Adipocyte (in vitro differentiated cells): ENCODE results near the gene MRPS27.

Experiments
- DNase-seq: peaks from one replicate; pipeline ENCODE4 v3.0.0-alpha.2; 2015; ENCODE audit warnings: low read depth
- H3K27me3 ChIP-seq: replicated peaks from 2 replicates; pipeline ENCODE4 v1.7.0; 2013; ENCODE audit warnings: mild to moderate bottlenecking, low read length, moderate library complexity; ENCODE audit not compliant: control insufficient read depth, insufficient read depth
- H3K36me3 ChIP-seq: 2 replicates; pipeline ENCODE4 v1.7.0; 2013; ENCODE audit warnings: low read length, mild to moderate bottlenecking, moderate library complexity; ENCODE audit not compliant: control insufficient read depth, insufficient read depth, severe bottlenecking
- H3K4me1 ChIP-seq: 2 replicates; pipeline ENCODE4 v1.7.0; 2013; ENCODE audit warnings: mild to moderate bottlenecking, low read length, moderate library complexity; ENCODE audit not compliant: control insufficient read depth, insufficient read depth
- H3K4me3 ChIP-seq: 2 replicates; pipeline ENCODE4 v1.7.0; 2013; ENCODE audit warnings: mild to moderate bottlenecking, low read length, moderate library complexity
- H3K9ac ChIP-seq: 2 replicates; pipeline ENCODE4 v1.7.0; 2013; ENCODE audit warnings: mild to moderate bottlenecking, low read length, moderate library complexity
- H3K9me3 ChIP-seq: 2 replicates; pipeline ENCODE4 v1.7.0; 2013; ENCODE audit warnings: mild to moderate bottlenecking, low read length, moderate library complexity; ENCODE audit not compliant: control insufficient read depth

Gene MRPS27

GRCh38 chr5:72210888-72211678, 109.0 kb downstream of the MRPS27 start:
- H3K4me1 ChIP-seq = peaks cover 33% of the 10 kb centered on the region
- H3K4me3 ChIP-seq = peak overlapping the region; percentile 11
- peaks cover 31% of the 10 kb centered on the region for H3K36me3 ChIP-seq
- no peaks in the 10 kb centered on the region for H3K9me3 ChIP-seq
- H3K9ac ChIP-seq = peak overlapping the region; percentile 73
- no peaks in the 10 kb centered on the region for H3K27me3 ChIP-seq
- DNase-seq = peak; percentile 79

GRCh38 chr5:72209147-72210115, 110.6 kb downstream of the MRPS27 start:
- Histone ChIP-seq H3K4me1 (peaks cover 44% of the 10 kb centered on the region), H3K9ac (no peak overlapping the region), H3K27me3 (no peaks in the 10 kb centered on the region), H3K9me3 (no peaks in the 10 kb centered on the region), H3K36me3 (peaks cover 48% of the 10 kb centered on the region), H3K4me3 (no peak overlapping the region)
- no peak for DNase-seq

- Histone ChIP-seq H3K4me3 (no peak overlapping the region), H3K9ac (no peak overlapping the region), H3K36me3 (peaks cover 58% of the 10 kb centered on the region), H3K9me3 (no peaks in the 10 kb centered on the region), H3K27me3 (no peaks in the 10 kb centered on the region), H3K4me1 (peaks cover 44% of the 10 kb centered on the region)
- no peak for DNase-seq
Measured at GRCh38 chr5:72208324-72208926, 111.6 kb downstream of the MRPS27 start.

- no peaks in the 10 kb centered on the region for H3K9me3 ChIP-seq
- peaks cover 72% of the 10 kb centered on the region for H3K36me3 ChIP-seq
- H3K4me1 ChIP-seq = peaks cover 44% of the 10 kb centered on the region
- no peak overlapping the region for H3K4me3 ChIP-seq
- no peak overlapping the region for H3K9ac ChIP-seq
- no peaks in the 10 kb centered on the region for H3K27me3 ChIP-seq
- no peak for DNase-seq
Measured at GRCh38 chr5:72206994-72207393, 113.0 kb downstream of the MRPS27 start.

- Histone ChIP-seq H3K27me3 (no peaks in the 10 kb centered on the region), H3K9ac (no peak overlapping the region), H3K36me3 (peaks cover 80% of the 10 kb centered on the region), H3K4me1 (peaks cover 36% of the 10 kb centered on the region), H3K4me3 (no peak overlapping the region), H3K9me3 (no peaks in the 10 kb centered on the region)
- DNase-seq = no peak
Measured at GRCh38 chr5:72206160-72206559, 113.9 kb downstream of the MRPS27 start.

DNA sequence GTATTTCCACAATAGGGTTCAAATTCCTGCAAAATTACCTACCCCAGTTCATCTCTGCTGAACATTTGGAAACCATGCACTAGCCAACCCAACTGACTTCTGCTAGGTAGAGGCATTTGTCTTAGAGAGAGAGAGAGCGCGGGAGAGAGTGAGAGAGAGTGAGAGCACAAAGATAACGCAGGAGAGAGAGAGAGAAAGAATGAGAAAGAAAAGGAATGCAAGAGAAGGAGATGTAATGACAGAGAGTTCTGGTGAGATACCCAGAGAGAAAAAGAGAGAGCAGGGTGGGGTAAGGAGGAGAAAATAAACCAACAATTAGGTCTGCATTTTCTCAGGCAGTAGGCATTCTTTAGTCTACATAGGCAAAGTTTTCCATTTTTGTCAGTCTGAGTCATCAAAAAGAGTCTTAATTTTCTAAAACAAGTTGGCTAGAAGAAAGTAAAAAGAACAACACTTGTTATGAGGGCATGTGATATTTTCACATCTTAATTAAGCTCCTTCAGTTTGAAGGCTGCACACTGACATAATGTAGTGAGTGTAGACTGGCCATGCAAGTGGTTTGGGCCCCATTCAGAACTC, 114.5 kb downstream of the MRPS27 start:
- H3K4me3 ChIP-seq = peak overlapping the region; percentile 4
- peaks cover 87% of the 10 kb centered on the region for H3K36me3 ChIP-seq
- no peaks in the 10 kb centered on the region for H3K27me3 ChIP-seq

DNA sequence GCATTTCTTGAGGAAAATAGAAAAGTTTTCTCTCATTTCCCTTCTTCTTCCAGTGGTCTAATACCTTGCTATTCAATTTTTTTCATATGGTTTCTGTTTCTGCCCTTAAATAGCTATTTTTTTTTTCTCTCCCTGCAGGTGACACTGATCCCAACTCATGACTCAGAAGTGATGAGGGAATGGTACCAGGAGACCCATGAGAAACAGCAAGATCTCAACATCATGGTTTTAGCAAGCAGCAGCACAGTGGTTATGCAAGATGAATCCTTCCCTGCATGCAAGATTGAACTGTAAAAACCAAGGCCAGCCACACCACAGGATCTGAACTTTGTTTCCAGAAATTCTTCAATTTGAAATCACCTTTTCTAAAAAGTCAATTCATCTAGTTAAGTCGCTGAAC, 115.1 kb downstream of the MRPS27 start:
- peaks cover 93% of the 10 kb centered on the region for H3K36me3 ChIP-seq
- peaks cover 24% of the 10 kb centered on the region for H3K4me1 ChIP-seq
- no peak overlapping the region for H3K9ac ChIP-seq

More for the DNA sequence above, 114.5 kb downstream of the MRPS27 start:
- peak; percentile 60 for DNase-seq
- peaks cover 29% of the 10 kb centered on the region for H3K4me1 ChIP-seq
- no peaks in the 10 kb centered on the region for H3K9me3 ChIP-seq
- no peak overlapping the region for H3K9ac ChIP-seq

GRCh38 chr5:72203251-72203845, 116.7 kb downstream of the MRPS27 start:
- no peaks in the 10 kb centered on the region for H3K27me3 ChIP-seq
- H3K4me3 ChIP-seq = no peak overlapping the region
- no peak for DNase-seq
- no peak overlapping the region for H3K9ac ChIP-seq
- peaks cover 19% of the 10 kb centered on the region for H3K4me1 ChIP-seq
- peaks cover 100% of the 10 kb centered on the region for H3K36me3 ChIP-seq
- no peaks in the 10 kb centered on the region for H3K9me3 ChIP-seq

More for the DNA sequence above, 115.1 kb downstream of the MRPS27 start:
- Histone ChIP-seq H3K9me3 (no peaks in the 10 kb centered on the region), H3K27me3 (no peaks in the 10 kb centered on the region), H3K4me3 (no peak overlapping the region)
- peak; percentile 32 for DNase-seq

- no peaks in the 10 kb centered on the region for H3K27me3 ChIP-seq
- peaks cover 19% of the 10 kb centered on the region for H3K4me1 ChIP-seq
- no peak overlapping the region for H3K9ac ChIP-seq
- no peak overlapping the region for H3K4me3 ChIP-seq
- no peak for DNase-seq
- H3K9me3 ChIP-seq = no peaks in the 10 kb centered on the region
- peaks cover 100% of the 10 kb centered on the region for H3K36me3 ChIP-seq
Measured at GRCh38 chr5:72202331-72202825, 117.7 kb downstream of the MRPS27 start.

GRCh38 chr5:72199681-72200080, 120.4 kb downstream of the MRPS27 start:
- Histone ChIP-seq H3K9me3 (no peaks in the 10 kb centered on the region), H3K27me3 (no peaks in the 10 kb centered on the region), H3K4me1 (no peaks in the 10 kb centered on the region), H3K4me3 (no peak overlapping the region), H3K36me3 (peaks cover 100% of the 10 kb centered on the region), H3K9ac (no peak overlapping the region)
- no peak for DNase-seq
